Activated T-cell treated with anti-CD3 and anti-CD28 coated beads, Interleukin-2, amount 50 U/mL, for 4 hours (primary cell): ENCODE data around the gene KCNQ1. TPM values are rescaled to one million over a fixed set of nuclear protein-coding genes. Genes with fewer than 3 reads are reported as not detected.
"Not testable (repeated sequence)": the region's sequence is repeated elsewhere in the genome, so short reads cannot be mapped to it uniquely, and the experiment has no call there.

Source experiments
- ATAC-seq, 2 donors: fragments of 200-7000 bp; cut with Tn5 transposase; one replicate each; pipeline ENCODE4 v1.10.0; 2021
- DNase-seq: peaks from one replicate; pipeline ENCODE4 v3.0.0-alpha.2; 2020
- H3K27me3 Mint-ChIP-seq: one replicate; pipeline ENCODE4 v1.8.0; 2021; ENCODE audit warnings: low read depth, mixed read lengths
- H3K36me3 Mint-ChIP-seq: one replicate; pipeline ENCODE4 v1.8.0; 2022; ENCODE audit warnings: mixed read lengths; ENCODE audit not compliant: insufficient read depth
- H3K4me1 Mint-ChIP-seq: one replicate; pipeline ENCODE4 v1.8.0; 2021; ENCODE audit warnings: low read depth, mixed read lengths
- H3K4me3 Mint-ChIP-seq: one replicate; pipeline ENCODE4 v1.8.0; 2021; ENCODE audit warnings: mild to moderate bottlenecking, moderate library complexity, mixed read lengths
- H3K9me3 Mint-ChIP-seq: one replicate; pipeline ENCODE4 v1.8.0; 2021; ENCODE audit warnings: mixed read lengths
- total RNA-seq, 3 donors: library from RNA; stranded (reverse); gene quantifications; one replicate each; pipeline ENCODE4 v1.2.1, GENCODE V29; 2021

KCNQ1 gene
- total RNA-seq, 3 donors from 2014 or later = 2.3 to 3.0 (median 2.8) TPM

DNA sequence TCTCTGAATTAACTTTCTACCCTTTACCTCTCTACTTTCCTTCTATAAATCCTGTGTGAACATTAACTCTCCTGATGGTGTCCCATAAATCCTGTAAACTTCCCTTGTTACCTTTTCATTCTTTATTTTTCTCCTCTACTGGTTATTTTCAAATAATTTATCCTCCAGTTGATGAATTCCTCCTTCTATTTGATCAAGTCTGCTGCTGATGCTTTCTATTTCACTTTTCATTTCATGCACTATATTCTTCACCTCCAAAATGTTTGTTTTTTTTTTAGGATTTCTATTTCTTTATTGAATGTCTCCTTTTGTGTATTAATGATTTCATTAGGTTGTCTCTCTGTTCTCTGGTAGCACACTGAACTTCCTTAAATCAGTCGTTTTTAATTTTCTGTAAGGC lies 186.4 kb downstream of the KCNQ1 start:
- no peaks in the 10 kb centered on the region for H3K4me1 Mint-ChIP-seq
- H3K9me3 Mint-ChIP-seq = peaks cover 38% of the 10 kb centered on the region

DNA sequence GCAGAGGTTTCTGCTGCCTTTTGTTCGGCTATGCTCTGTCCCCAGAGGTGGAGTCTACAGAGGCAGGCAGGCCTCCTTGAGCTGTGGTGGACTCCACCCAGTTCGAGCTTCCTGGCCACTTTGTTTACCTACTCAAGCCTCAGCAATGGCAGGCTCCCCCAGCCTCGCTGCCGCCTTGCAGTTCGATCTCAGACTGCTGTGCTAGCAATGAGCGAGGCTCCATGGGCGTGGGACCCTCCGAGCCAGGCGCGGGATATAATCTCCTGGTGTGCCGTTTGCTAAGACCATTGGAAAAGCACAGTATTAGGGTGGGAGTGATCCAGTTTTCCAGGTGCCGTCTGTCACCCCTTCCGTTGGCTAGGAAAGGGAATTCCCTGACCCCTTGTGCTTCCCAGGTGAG lies 195.0 kb downstream of the KCNQ1 start:
- H3K27me3 Mint-ChIP-seq, H3K4me1 Mint-ChIP-seq, ATAC-seq, H3K4me3 Mint-ChIP-seq, DNase-seq: not testable (repeated sequence)
- peaks cover 60% of the 10 kb centered on the region for H3K9me3 Mint-ChIP-seq
- peaks cover 43% of the 10 kb centered on the region for H3K36me3 Mint-ChIP-seq

More for the DNA sequence above, 186.4 kb downstream of the KCNQ1 start:
- DNase-seq (no peak), ATAC-seq (no peak)
- no peak overlapping the region for H3K4me3 Mint-ChIP-seq
- no peaks in the 10 kb centered on the region for H3K27me3 Mint-ChIP-seq
- peaks cover 44% of the 10 kb centered on the region for H3K36me3 Mint-ChIP-seq

DNA sequence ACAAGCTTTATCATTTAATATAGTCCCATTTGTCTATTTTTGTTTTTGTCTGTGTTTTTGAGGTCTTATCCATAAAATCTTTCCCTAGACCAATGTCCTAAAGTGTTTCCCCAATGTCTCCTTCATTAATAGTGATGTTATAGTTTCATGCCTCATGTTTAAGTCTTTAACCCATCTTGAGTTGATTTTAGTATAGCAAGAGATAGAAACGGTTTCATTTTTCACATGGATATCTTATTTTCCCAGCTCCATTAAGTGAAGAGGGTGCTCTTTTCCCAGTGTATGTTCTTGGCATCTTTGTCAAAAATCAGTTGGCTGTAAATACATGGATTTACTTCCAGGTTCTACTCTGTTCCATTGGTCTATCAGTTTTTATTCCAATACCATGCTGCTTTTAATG lies 196.8 kb downstream of the KCNQ1 start:
- no peaks in the 10 kb centered on the region for H3K4me1 Mint-ChIP-seq
- H3K27me3 Mint-ChIP-seq = no peaks in the 10 kb centered on the region
- DNase-seq = no peak
- peaks cover 43% of the 10 kb centered on the region for H3K36me3 Mint-ChIP-seq
- peaks cover 61% of the 10 kb centered on the region for H3K9me3 Mint-ChIP-seq
- H3K4me3 Mint-ChIP-seq = no peak overlapping the region
- ATAC-seq = no peak

DNA sequence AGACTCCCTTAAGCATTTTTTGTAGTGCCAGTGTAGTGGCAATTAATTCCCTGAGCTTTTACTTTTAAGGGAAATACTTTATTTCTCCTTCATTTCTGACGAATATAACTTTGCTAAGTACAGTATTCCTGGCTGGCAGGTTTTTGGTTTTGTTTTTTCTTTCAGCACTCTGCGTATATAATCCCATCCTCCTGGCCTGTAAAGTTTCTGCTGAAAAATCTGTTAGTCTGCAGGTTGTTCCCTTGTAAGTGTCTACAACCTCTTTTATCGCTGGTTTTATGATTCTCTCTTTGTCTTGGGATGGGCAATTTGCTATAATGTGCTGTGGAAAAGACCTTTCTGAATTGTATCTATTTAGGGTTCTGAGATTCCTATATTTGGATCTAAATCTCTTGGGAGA lies 198.9 kb downstream of the KCNQ1 start:
- Mint-ChIP-seq H3K36me3 (peaks cover 48% of the 10 kb centered on the region), H3K9me3 (peaks cover 62% of the 10 kb centered on the region), H3K27me3 (no peaks in the 10 kb centered on the region), H3K4me3 (no peak overlapping the region), H3K4me1 (no peaks in the 10 kb centered on the region)
- no peak for DNase-seq
- no peak for ATAC-seq

DNA sequence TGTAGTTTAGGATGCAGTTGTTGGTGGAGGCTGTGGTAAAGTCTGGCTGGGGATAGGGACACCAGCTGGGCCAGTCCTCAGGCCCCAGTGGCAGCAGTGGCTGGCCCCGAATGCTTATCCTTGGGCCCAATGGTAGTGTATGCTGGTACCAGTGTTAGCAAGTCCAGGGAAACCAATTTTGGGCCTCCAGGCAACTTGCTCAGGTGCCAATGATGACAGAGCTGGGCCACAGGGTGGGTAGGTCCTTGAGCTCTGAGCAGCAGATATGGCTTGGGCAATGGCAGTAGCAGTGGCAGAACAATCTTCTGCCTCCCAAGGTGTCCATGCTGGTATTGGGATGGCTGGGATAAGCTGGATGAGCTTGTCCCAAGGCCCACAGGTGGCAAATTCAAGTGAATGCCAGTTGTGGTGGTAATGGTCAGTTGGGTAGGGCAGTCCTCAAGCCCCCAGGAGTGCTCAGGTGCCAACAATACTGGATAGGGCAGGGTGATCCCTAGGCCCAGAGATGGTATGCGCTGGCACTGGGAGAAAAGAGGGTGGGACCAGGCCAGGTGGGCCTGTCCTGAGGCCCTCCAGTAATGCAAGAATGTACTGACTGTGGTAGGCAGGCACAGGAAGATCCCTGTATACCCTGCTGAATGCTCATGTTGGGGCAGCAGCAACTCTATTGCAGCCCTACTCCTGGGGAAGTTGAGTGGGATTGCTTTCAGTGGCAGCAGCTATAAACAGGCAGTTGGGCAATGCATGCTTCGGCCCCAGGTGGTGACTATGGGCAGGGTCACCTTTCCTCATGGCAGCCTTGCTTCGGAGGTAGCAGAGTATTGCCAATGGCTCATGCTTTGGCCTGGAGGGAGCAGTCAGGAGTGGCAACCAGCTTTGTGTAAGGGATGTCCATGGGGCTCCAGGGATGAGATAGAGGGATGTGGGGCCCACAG lies 200.3 kb downstream of the KCNQ1 start:
- Mint-ChIP-seq H3K9me3 (peaks cover 67% of the 10 kb centered on the region), H3K36me3 (peaks cover 51% of the 10 kb centered on the region), H3K27me3 (no peaks in the 10 kb centered on the region), H3K4me1 (no peaks in the 10 kb centered on the region), H3K4me3 (no peak overlapping the region)
- DNase-seq = no peak
- no peak for ATAC-seq

DNA sequence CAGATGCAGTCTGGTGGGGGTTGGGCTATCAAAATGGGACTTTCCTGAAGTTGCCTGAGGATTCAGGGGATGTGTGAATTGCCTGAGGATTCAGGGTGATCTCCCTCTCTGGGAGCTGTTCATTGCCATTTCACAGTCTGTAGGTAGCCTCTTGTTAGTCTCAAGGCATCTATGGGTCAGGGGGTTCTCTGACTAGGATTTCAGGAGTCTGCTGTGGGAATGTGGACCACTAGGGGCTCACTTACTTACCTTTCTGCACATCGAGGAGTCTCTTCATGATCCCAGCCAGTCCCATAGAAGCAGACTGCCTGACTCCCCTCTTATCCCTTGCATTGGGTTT lies 200.9 kb downstream of the KCNQ1 start:
- DNase-seq = no peak
- H3K4me1 Mint-ChIP-seq = no peaks in the 10 kb centered on the region
- ATAC-seq = no peak
- peaks cover 49% of the 10 kb centered on the region for H3K36me3 Mint-ChIP-seq
- peaks cover 68% of the 10 kb centered on the region for H3K9me3 Mint-ChIP-seq
- no peaks in the 10 kb centered on the region for H3K27me3 Mint-ChIP-seq
- no peak overlapping the region for H3K4me3 Mint-ChIP-seq

DNA sequence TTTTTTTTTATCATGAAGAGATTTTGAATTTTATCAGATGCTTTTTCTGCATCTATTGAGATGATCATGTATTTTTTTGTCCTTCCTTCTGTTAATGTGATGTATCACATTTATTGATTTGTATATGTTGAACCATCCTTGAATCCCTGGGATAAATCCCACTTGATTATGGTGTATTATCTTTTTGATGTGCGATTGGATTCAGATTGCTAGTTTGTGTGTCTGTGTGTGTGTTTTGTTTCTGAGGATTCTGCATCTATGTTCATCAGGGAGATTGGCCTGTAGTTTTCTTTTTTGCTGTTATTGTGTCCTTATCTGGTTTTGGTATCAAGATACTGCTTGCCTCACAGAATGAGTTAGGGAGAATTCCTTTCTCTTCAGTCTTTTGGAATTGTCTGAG lies 202.4 kb downstream of the KCNQ1 start:
- DNase-seq (no peak), ATAC-seq (no peak)
- H3K4me1 Mint-ChIP-seq = no peaks in the 10 kb centered on the region
- H3K4me3 Mint-ChIP-seq = no peak overlapping the region
- H3K36me3 Mint-ChIP-seq = peaks cover 43% of the 10 kb centered on the region
- no peaks in the 10 kb centered on the region for H3K27me3 Mint-ChIP-seq
- H3K9me3 Mint-ChIP-seq = peaks cover 62% of the 10 kb centered on the region

DNA sequence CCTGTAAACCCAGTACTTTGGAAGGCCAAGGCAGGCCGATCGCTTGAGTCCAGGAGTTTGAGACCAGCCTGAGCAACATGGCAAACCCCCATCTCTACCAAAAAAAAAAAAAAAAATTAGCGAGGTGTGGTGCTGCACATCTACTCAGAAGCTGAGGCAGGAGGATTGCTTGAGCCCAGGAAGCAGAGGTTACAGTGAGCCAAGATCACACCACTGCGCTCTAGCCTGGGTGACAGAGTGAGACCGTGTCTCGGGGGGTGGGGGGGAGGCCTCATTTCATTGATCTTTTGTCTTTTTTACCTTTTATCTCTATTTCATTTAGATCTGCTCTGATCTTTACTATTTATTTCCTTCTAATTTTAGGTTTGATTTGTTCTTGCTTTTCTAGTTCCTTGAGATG lies 203.1 kb downstream of the KCNQ1 start:
- Mint-ChIP-seq H3K9me3 (peaks cover 56% of the 10 kb centered on the region), H3K4me1 (no peaks in the 10 kb centered on the region)

DNA sequence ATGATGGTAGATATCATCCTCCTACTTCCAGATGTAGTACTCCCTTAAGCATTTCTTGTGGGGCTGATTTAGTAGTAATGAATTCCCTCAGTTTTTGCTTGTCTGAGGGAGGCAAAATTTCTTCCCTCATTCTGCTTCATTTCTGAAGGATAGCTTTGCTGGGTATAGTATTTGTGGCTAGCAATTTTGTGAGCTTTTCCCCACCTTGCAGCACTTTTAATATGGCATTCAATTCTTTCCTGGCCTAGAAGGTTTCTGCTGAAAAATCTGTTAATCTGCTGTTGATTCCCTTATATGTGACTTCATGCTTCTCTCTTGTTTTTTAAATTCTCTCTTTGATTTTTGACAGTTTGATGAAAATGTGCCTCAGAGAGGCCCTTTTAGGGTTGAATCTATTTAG lies 204.6 kb downstream of the KCNQ1 start:
- ATAC-seq (no peak), DNase-seq (no peak)
- H3K36me3 Mint-ChIP-seq = peaks cover 31% of the 10 kb centered on the region
- H3K9me3 Mint-ChIP-seq = peaks cover 42% of the 10 kb centered on the region
- H3K4me3 Mint-ChIP-seq = no peak overlapping the region
- no peaks in the 10 kb centered on the region for H3K27me3 Mint-ChIP-seq
- H3K4me1 Mint-ChIP-seq = no peaks in the 10 kb centered on the region

More for the DNA sequence above, 203.1 kb downstream of the KCNQ1 start:
- no peak for ATAC-seq
- Mint-ChIP-seq H3K27me3 (no peaks in the 10 kb centered on the region), H3K36me3 (peaks cover 41% of the 10 kb centered on the region), H3K4me3 (no peak overlapping the region)
- no peak for DNase-seq

DNA sequence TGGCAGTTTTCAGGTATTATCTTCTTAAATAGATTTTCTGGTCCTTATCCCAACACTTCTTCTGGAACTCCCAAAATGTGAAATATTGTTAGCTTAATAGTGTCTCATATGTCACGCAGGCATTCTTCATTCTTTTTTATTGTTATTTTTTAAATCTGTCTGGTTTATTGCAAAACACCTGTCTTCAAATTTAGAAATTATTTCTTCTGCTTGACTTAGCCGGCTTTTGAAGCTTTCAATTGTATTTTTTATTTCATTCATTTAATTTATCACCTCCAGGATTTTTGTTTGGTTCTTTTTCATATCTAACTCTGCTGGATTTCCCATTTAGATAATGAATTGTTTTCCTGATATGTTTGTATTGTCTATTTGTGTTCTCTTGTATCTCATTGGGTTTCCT lies 205.0 kb downstream of the KCNQ1 start:
- DNase-seq (no peak), ATAC-seq (no peak)
- H3K9me3 Mint-ChIP-seq = peaks cover 38% of the 10 kb centered on the region
- no peak overlapping the region for H3K4me3 Mint-ChIP-seq
- H3K27me3 Mint-ChIP-seq = no peaks in the 10 kb centered on the region
- H3K4me1 Mint-ChIP-seq = no peaks in the 10 kb centered on the region
- H3K36me3 Mint-ChIP-seq = peaks cover 30% of the 10 kb centered on the region

DNA sequence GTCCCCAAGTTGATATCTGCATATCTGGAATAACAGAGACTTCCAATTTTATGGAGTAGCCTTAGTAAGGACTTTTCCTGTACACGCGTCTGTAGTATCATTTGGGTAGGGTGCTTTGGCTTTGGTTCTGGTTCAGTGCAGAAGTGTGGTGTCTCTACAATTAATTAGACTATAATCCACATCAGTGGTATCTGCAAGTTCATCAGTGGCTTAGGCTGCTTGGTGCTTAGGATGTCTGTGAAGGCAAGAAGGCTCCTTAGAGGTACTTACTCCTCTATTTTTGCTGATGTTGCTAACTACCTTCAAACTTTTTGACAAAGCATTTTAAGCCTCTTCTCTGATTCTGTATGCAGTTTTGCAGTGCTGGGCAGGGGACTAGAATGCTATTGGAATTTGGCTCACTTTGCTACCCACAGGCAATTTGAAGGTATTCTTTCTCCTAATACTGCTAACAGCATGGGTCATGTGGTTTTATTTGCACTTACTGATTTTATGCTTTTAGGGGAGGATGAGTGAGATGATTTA lies 205.6 kb downstream of the KCNQ1 start:
- no peak for ATAC-seq
- no peaks in the 10 kb centered on the region for H3K4me1 Mint-ChIP-seq
- peaks cover 37% of the 10 kb centered on the region for H3K9me3 Mint-ChIP-seq
- DNase-seq = no peak
- H3K27me3 Mint-ChIP-seq = no peaks in the 10 kb centered on the region
- no peak overlapping the region for H3K4me3 Mint-ChIP-seq
- H3K36me3 Mint-ChIP-seq = peaks cover 30% of the 10 kb centered on the region

DNA sequence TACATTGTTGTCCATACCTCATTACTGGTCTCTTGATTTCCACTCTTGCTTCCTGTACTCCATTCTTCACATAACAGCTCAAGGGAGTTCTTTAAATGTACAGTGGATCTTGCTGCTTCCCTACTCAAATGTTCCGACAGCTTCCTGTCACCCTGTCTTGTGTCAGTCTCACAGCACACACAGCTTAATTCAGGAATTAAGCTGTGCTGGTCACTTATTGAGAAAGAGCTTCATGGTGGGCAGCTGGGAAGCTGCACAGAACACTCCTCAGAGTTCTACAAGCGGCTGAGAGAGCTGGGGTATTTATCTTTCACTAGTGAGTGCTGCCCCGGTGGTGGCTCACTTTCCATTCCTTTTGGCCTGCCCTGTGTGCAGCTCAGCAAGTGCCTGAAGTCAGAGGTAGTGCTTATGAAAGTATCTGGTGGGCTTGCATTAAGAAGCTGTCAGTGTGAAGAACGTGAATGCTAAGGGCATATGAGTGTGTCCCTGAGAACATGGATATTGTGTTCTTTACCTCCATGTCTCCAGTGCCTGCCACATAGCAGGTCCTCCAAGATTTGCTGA lies 206.3 kb downstream of the KCNQ1 start:
- Mint-ChIP-seq H3K9me3 (peaks cover 37% of the 10 kb centered on the region), H3K4me1 (peaks cover 1% of the 10 kb centered on the region), H3K4me3 (no peak overlapping the region), H3K36me3 (peaks cover 35% of the 10 kb centered on the region), H3K27me3 (no peaks in the 10 kb centered on the region)
- ATAC-seq (no peak), DNase-seq (no peak)

DNA sequence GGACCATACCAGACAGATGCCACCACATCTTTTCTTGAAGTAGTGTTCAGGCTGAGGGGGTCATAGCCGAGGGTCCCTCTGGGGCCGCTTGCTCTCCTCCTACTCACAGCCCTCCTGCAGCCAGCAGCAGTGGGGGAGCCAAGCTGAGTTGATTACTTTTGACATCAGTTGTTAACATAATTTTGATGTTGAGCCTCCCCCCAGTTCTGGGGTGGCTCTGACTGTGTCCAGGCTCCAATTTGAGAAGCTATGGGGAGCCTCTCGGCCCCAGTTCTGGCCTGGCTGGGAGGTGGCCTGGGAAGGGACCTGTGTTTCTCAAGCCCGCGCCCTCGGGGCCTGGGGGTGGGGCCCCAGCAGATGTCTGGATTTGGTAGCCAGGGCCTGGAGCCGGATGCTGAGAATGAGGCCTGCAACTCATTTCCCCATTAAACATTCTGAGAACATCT lies 207.0 kb downstream of the KCNQ1 start:
- H3K9me3 Mint-ChIP-seq = peaks cover 37% of the 10 kb centered on the region
- H3K36me3 Mint-ChIP-seq = peaks cover 38% of the 10 kb centered on the region
- no peak overlapping the region for H3K4me3 Mint-ChIP-seq
- peaks cover 4% of the 10 kb centered on the region for H3K4me1 Mint-ChIP-seq
- no peaks in the 10 kb centered on the region for H3K27me3 Mint-ChIP-seq
- ATAC-seq = no peak
- DNase-seq = no peak

DNA sequence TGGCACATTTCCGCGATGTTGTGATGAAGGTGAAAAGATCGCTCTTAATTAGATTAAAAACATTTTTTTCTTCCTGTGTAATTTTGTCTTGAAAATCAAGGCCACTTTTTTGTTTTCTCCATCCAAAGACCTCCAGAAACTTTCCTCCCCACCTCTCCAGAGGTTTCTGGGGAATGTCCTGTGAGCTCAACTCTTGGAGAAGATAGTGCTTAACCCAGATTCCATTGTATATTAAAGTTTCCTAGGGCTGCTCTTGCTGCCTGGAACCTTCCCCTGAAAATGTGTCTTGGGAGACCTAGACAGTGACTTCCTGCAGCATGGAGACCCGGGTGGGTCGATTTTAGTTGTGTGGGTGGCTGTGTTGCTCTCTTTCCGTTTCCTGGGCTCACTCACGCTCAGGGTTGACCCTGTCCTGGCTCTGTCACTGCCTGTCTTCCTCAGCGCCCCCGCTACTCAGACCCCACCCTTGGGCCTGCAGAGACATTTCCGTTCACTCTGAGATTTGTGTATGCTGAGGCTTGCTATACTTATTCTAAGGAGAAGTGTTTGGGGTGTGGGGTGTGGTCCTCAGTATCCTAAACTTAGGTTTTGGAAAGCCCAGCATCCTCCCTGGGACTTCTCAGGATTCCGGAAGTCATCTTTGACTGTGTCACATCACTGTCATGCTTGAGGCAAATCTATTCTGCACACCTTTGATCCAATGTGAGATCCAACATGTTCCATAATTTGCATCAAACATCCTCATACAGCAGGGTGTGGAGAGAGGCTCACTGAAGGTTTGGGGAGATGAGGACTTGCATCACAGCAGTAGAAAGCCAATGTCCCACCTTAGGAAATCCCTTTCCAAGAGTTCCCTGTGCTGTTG lies 207.8 kb downstream of the KCNQ1 start:
- Mint-ChIP-seq H3K36me3 (peaks cover 35% of the 10 kb centered on the region), H3K9me3 (peaks cover 31% of the 10 kb centered on the region), H3K4me3 (no peak overlapping the region), H3K4me1 (peaks cover 4% of the 10 kb centered on the region), H3K27me3 (no peaks in the 10 kb centered on the region)
- DNase-seq = no peak
- ATAC-seq = no peak
